Bone marrow (tissue), 2 donors: ENCODE data around the gene CACNA1C.

Source experiments
- DNase-seq, 2 donors: peaks; one replicate each; lab custom pipeline; 2025; lab: John Stamatoyannopoulos, UW

Gene CACNA1C

DNA sequence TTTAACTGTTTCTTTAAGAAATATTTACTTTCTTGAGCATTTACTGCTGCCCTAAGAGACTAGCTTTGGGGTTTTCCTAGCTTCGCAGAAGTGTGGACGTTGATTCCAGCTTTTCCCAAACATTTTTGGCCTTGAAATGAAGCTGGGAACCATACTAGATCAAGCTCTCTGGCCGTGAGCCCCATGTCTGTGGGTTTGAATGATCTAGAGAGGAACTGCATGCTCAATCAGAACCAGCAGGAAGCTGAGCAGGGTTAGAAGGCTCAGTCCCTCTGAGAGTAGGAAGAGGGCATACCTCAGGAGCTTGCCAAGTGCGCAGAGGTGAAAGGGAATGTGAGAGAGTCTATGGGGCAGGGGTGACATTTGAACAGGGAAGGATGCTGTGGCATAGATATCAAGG, 292.1 kb downstream of the CACNA1C start:
- no peak for DNase-seq

- no peak for DNase-seq
These were observed 293.1 kb downstream of the CACNA1C start for GRCh38 chr12:2345902-2346301.

- no peak for DNase-seq
These were observed 293.6 kb downstream of the CACNA1C start for GRCh38 chr12:2346416-2346815.

DNA sequence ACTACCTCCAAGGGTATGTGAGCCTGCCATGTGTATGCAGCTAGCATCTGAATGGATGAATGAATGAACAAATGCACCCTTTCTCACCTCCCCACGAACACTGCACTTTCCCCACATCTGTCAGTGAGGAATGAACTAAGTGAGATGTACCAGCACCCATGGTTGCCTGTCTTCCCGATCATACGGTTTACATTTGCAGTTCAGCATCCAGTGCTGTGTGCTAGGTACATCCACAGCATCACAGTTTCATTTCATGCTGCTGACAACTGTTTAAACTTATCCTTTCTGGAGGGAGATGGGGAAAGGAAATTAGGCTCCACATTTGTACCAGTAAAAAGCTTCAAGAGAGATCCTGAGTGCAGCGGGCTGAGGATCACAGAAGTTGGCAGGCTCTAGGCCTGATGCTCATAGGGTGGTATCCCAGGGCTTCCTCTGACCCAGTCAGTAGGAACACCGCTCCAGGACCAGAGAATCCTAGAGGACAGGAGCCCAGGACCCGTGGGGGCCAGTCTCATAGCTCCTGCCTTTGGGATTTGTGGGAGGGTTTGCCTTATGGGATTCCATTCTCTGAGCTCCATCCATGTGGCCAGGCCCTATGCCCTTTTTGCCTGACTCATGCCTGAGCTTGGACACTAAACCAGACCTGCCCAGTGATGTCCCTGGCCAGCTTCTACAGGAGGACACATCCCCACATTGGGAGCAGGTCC, 294.5 kb downstream of the CACNA1C start:
- no peak for DNase-seq

GRCh38 chr12:2347844-2348481, 295.2 kb downstream of the CACNA1C start:
- DNase-seq = no peak

DNA sequence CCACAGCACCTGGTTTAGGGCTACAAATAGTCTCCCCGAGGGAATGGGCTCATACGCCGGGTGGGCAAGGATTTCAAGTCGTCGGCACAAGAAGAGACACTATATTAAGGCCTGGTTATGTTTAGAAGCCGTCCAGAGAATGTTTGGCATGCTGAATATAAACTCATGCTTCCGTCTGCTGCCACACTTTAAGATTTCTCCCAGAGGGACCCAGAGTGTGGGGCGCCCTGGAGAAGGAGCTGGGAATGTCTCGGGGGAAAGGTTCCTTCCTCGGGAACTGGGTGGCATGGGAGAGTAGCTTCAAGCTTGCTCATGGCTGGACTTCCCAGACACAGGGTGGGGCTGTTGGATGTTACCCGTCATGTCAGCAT, 295.7 kb downstream of the CACNA1C start:
- DNase-seq = no peak

DNA sequence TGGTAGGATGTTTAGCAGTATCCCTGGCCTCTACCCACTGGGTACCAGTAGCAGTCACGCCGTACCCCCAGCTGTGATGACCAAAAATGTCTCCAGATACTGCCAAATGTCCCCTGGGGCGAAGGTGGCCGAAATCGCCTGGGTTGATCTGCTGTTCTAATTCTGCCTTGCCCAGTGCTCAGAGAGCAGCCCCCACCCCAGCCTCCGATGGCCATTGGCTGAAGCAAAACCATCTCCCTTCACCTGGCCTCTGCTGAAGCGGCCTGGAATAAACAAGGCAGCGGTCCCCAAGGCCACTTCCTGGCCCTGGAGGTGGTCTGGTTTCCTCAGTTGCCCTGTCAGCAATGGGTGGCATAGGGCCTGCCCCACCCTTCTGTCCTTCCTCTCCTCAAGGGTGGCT, 298.4 kb downstream of the CACNA1C start:
- DNase-seq = no peak

GRCh38 chr12:2352203-2352602, 299.4 kb downstream of the CACNA1C start:
- no peak for DNase-seq

GRCh38 chr12:2353281-2353680, 300.5 kb downstream of the CACNA1C start:
- DNase-seq = no peak

DNA sequence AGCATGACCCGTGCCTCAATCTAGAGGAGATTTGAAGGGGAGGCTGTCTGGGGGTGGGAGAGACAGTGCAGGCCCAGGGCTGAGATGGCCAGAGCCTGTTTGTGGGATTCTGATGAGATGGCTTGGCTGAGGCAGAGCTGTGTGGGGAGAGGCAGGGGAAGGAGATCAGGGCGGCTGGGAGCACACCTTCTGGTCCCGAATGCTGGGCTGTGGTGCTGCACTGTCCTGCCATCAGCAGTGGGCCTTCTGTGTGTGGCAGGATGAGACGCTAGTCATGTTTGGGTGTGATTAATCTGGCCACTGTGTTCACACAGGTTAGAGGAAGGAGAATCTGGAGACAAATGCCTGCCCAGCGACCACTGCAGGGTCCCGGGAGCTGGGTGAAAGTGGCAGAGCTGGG, 300.9 kb downstream of the CACNA1C start:
- no peak for DNase-seq

DNA sequence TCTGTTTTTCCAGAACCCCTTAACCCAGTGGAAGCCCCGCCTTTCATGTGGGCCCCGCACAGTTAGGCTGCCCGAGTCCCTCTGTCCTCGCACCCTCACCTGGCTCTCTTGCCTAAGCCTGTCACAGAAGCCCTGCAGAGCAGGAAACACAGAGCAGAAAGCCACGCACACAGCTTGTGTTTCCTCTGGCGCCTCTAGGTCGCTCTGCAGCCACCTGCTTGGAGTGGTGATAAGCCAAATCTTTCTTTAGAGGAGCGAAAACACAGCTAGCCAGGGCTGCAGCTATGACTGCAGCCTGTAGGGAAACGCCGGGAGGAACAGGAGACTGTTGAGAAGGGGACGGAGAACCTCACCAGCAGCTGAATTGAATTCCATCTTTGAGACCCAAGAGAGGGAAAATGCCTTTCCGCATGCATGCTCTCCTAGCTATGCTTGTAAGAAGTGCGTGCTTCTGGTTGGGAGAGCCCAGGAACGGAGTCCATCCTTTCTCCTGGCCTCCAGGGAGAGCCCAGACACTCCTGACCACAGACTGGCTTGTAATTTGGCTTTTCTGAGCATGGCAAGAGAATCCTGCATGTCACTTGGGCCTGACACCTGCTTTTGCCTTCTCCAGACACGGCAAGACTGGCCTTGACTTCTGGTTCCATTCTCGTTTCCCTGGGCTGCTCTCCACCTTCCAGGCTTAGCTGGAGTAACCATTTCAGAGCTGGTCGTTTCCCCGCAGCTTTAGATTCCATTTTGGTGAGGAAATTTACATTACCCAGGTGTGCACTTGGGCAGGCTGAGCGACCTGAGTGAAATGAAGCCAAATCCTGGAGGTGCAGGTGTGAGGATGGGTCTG, 301.6 kb downstream of the CACNA1C start:
- no peak for DNase-seq

DNA sequence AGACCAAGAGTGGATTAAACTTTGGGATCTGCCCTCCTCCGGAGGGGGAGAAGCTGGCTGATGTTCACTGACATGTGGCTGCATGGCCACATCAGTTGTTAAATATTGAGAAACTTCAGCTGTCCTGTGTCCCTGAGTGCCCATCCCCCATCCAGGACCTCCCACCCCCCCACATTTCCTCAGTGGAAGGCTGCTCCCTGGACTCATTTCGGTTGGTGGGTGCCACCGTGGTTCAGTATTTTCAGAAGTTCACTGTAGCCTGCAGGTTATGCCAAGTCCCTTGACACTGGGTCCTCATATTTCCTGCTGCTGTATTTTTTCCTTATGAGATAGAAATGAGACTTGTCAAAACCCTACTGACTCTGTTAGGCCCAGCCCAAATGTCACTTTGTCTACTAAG, 302.4 kb downstream of the CACNA1C start:
- DNase-seq = no peak

DNA sequence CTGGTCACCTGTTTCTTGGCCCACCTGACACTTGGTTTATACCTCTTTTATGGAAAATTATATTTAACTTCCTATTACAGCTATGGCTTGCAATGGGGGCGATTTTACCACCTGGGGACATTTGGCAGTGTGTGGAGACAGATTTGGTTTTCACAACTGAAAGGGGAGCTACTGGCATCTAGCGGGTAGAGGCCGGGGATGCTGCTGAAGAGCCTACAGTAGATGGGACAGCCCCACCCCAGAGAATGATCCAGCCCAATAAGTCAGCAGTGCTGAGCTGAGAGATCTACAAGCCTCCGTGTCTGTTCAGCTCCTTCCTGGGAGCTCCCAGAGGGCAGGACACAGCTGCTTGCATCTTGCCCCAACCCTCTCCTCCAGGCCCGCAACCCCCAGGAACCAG, 302.8 kb downstream of the CACNA1C start:
- no peak for DNase-seq

- DNase-seq = no peak
These were observed 303.9 kb downstream of the CACNA1C start for GRCh38 chr12:2356601-2357125.

GRCh38 chr12:2358986-2359658, 306.3 kb downstream of the CACNA1C start:
- DNase-seq = no peak

- no peak for DNase-seq
These were observed 307.2 kb downstream of the CACNA1C start for GRCh38 chr12:2359725-2360629.

DNA sequence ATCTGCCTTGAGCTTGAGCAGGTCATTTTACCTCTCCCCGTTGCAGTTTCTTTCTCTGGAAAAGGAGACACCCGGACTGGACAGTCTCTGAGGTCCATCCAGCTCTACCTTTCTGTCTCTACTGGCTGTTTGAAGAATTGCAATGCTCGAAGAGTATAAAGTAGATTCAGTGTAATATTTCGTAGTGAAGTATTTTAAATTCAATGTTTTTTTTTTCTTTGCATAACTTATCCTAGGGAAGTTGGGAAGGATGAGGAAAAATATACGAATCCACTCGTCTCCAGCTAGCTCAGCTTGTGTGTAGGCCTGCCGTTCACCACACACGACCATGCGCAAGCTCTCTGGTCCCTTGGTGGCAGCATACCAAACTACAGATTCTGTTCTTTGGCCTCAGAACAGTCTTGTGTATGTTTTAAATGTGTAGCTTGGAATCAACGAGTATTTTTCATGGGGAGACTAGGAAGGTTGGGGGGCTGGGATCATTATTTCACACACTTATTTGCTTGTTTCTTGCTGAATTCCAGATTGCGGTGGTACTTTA, 307.9 kb downstream of the CACNA1C start:
- no peak for DNase-seq

- DNase-seq = no peak
These were observed 311.2 kb downstream of the CACNA1C start for GRCh38 chr12:2363836-2364609.

GRCh38 chr12:2364631-2365051, 311.9 kb downstream of the CACNA1C start:
- DNase-seq = no peak

GRCh38 chr12:2366711-2367110, 313.9 kb downstream of the CACNA1C start:
- DNase-seq = no peak
